Aortic smooth muscle cell (primary cell): ENCODE measurements around the gene ARG2. TPM values are rescaled to one million over a fixed set of nuclear protein-coding genes. Genes with fewer than 3 reads are reported as not detected.

Experiments
- total RNA-seq: library from RNA; depleted of rRNA; stranded (reverse); fragments of >200 nt; gene quantifications from 2 replicates; pipeline ENCODE4 v1.2.3, GENCODE V29; 2014

ARG2 gene
- 4.0 and 5.4 TPM in 2 replicates for total RNA-seq

DNA sequence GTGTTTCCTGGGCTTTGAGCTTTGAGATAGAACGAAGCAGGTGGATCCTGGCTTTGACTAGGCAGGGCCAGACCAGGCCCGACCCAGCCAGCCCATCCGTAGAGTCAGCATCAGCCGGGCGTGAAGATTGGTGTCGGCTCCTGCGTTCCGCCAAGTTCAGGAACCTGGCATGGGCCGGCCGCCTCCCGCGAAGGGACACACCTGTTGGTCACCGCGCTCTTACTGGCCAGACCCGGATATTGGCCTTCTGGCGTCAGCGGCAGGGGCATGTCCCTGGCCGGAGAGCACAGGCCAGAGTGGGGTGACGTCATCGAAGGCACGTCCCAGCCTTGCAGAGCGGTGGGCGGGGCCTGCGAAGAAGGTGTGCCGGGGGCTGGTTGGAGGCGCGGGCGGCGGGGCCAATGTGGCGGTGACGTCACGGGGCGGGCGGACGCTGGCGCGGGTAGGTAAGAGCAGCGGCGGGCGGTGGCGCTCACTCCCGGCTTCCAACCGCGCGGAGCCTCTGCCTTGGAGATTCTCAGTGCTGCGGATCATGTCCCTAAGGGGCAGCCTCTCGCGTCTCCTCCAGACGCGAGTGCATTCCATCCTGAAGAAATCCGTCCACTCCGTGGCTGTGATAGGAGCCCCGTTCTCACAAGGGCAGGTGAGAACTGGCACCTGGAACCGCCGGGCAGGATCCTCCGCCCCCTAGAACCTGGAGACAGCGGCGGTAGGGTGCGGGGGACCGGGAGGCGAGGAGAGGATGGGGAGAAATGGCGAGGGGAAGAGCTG is at the start of gene ARG2:
TSS of gene ARG2 (plus strand) at position 475 of the 771 bp plus-strand sequence. CDS start at position 533, 58 bp downstream.

DNA sequence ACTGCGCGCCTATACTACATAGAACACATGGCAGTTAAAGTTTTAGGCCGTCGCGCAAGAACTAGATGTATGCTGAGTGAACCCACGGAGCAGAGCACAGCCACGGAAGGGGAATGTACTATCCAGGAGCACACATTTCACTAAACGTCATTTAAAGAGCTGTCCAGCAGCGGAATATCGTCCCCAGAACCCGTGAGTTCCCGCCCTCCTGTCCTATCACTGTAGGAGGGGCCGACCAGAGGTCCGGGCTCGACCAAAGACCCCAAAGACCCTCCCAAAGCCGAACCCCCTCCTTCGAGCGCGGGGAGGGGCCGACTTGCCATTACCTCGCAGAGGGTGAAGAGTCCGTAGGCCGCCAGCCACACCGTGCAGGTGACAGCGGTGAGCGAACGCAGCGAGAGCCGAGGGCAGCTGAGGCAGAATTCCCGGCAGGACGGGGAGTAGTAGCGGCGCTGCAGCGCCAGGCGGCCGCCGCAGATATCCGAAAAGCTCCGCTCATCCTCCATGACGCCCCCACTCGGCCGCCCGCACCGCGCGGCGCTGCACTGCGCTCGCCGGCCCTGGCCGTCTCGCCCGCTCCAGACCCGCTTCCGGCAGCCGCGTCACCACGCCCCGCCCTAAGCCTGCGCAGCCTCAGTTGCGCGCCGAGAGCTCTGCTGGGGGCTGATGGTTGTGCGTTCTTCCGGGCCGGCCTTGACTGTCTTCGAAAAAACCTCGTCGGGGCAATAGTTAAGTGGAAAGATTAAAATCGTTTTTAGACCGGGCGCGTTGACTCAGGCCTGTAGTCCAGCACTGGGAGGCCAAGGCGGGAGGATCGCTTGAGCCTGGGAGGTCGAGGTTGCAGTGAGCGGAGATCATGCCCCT is 19.8 kb upstream of the ARG2 start, which contains the start of gene PIGH:
TSS of gene PIGH (minus strand) at position 571 of the 864 bp plus-strand sequence. CDS start at position 506, 65 bp downstream.

DNA sequence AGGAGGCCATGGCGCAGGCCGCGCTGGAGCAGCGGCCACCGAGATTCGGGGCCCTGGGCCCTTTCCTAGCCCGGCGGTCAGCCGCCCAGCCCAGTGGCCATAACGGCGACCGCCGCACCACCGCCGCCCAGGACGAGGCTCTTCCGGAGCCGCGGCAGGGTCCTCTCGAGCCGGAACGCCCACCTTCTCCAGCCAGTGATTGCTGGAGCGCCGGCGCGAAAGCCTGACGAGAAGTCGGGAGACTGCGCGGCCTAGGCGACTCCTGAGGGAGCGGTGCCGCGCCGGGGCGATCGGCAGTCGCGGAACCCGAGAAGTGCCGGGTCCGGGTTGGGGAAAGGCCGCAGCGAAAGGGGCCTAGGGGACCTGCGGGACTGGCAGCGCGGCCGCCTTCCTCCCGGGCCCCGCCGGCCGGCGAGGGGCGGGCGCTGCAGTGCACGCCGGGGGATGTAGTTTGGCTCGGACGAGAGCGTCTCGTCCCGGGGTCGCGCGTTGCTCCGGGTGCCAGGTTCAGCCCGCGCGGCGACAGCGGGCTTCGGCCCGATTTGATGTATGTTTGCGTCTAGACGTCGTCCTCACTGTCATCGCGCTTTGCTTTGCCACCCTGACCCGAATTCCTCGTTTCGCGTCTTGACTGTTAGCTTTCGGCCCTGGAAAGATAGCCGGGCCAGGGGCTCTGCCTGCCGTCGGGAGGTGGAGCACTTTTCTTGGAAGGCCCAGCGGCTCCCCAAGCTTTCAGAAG is 54.9 kb downstream of the ARG2 start, which contains the start of gene VTI1B:
TSS of gene VTI1B (minus strand) at position 153 of the 739 bp plus-strand sequence. CDS start at position 10, 143 bp downstream.

GRCh38 chr14:67695394-67695949 is 75.8 kb downstream of the ARG2 start, which contains the start of gene RDH11:
Gene RDH11, minus strand, starts transcription at chr14:67695764. Its CDS starts 61 bp downstream, at chr14:67695703.

Other genes starting within 250 kb of the ARG2 start
- gene PLEK2, start 207.8 kb upstream of the ARG2 start, total RNA-seq = 2.2 and 2.9 TPM in 2 replicates
- 1.1 and 1.2 TPM in 2 replicates for gene TMEM229B, start 131.2 kb upstream of the ARG2 start, total RNA-seq
- gene PLEKHH1, start 86.6 kb upstream of the ARG2 start, total RNA-seq = 0.19 and 0.26 TPM in 2 replicates
- 10.1 and 12.3 TPM in 2 replicates for gene PIGH, start 19.7 kb upstream of the ARG2 start, total RNA-seq
- gene VTI1B, start 54.7 kb downstream of the ARG2 start, total RNA-seq = 85.9 and 94.6 TPM in 2 replicates
- 98.8 and 125 TPM in 2 replicates for gene RDH11, start 75.8 kb downstream of the ARG2 start, total RNA-seq
- gene RDH12, start 82.0 kb downstream of the ARG2 start, total RNA-seq = not detected in 2 replicates
- gene ZFYVE26, start 196.7 kb downstream of the ARG2 start, total RNA-seq = 14.5 and 18.6 TPM in 2 replicates
- gene RAD51B, start 199.9 kb downstream of the ARG2 start, total RNA-seq = 12.6 and 13.1 TPM in 2 replicates